Progenitor cell of endocrine pancreas (in vitro differentiated cells): ENCODE measurements around the gene PSMC3IP. TPM values are rescaled to one million over a fixed set of nuclear protein-coding genes. Genes with fewer than 3 reads are reported as not detected.
A peak's percentile ranks its signal among the peaks of the same experiment; 100 is the strongest.

ENCODE experiments used
- DNase-seq: peaks from one replicate; pipeline ENCODE4 v3.0.0; 2021; ENCODE audit warnings: low spot score; ENCODE audit not compliant: unreplicated experiment
- H3K27ac Mint-ChIP-seq: 2 replicates; pipeline ENCODE4 v1.8.0; 2021; ENCODE audit warnings: mild to moderate bottlenecking, moderate library complexity, mixed read lengths
- H3K27me3 Mint-ChIP-seq: 2 replicates; pipeline ENCODE4 v1.8.0; 2021; ENCODE audit warnings: mixed read lengths
- H3K36me3 Mint-ChIP-seq: 2 replicates; pipeline ENCODE4 v1.8.0; 2022; ENCODE audit warnings: mixed read lengths; ENCODE audit not compliant: insufficient read depth
- H3K4me1 Mint-ChIP-seq: 2 replicates; pipeline ENCODE4 v1.8.0; 2021; ENCODE audit warnings: low read depth, mixed read lengths
- H3K4me3 Mint-ChIP-seq: 2 replicates; pipeline ENCODE4 v1.8.0; 2021; ENCODE audit warnings: low read depth, mild to moderate bottlenecking, moderate library complexity, mixed read lengths
- H3K9me3 Mint-ChIP-seq: 2 replicates; pipeline ENCODE4 v1.8.0; 2021; ENCODE audit warnings: low read depth, mixed read lengths
- total RNA-seq: library from RNA; stranded (reverse); gene quantifications from 2 replicates; pipeline ENCODE4 v1.2.1, GENCODE V29; 2021
- TF ChIP-seq, protein P1 (sequence below): fragments of 200-600 bp; sonication (generic); IDR thresholded peaks from one replicate; pipeline ENCODE4 v1.5.0; 2021; ENCODE audit warnings: antibody characterized with exemption, mild to moderate bottlenecking; ENCODE audit not compliant: unreplicated experiment

The PSMC3IP gene
- total RNA-seq, 1 donor from 2014 or later, result 19.6 TPM

DNA sequence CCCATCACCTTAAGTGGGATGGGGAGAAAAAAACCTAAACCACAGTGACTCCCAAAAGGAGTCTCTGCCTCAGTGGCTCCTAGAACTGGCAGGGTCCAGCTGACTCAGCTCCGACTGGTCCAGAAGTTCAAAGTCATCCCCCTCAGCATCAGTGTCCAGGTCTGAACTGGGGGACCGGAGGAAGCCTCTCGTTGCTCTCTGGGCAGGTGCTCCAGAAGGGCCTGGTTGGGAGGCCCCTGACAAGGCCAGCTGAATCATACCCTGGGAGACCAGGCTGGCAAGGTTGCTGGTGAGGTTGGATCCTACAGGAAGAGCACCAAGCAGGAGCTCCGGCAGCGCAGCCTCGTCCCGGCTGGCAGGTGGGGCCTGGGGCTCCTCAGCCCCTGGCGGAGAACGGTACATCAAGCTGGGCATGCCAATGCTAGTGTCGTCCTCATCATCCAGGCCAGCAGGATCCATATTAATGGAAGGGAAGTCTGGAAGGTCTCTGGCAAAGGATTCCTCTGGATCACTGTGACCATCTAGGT lies 4.3 kb upstream of the PSMC3IP start:
- Mint-ChIP-seq H3K36me3 (peaks cover 9% of the 10 kb centered on the region), H3K4me1 (peaks cover 11% of the 10 kb centered on the region), H3K27ac (no peak overlapping the region), H3K9me3 (no peaks in the 10 kb centered on the region), H3K4me3 (no peak overlapping the region), H3K27me3 (no peaks in the 10 kb centered on the region)
- TF ChIP-seq, protein P1, sequence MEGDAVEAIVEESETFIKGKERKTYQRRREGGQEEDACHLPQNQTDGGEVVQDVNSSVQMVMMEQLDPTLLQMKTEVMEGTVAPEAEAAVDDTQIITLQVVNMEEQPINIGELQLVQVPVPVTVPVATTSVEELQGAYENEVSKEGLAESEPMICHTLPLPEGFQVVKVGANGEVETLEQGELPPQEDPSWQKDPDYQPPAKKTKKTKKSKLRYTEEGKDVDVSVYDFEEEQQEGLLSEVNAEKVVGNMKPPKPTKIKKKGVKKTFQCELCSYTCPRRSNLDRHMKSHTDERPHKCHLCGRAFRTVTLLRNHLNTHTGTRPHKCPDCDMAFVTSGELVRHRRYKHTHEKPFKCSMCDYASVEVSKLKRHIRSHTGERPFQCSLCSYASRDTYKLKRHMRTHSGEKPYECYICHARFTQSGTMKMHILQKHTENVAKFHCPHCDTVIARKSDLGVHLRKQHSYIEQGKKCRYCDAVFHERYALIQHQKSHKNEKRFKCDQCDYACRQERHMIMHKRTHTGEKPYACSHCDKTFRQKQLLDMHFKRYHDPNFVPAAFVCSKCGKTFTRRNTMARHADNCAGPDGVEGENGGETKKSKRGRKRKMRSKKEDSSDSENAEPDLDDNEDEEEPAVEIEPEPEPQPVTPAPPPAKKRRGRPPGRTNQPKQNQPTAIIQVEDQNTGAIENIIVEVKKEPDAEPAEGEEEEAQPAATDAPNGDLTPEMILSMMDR, result no peak
- DNase-seq, result no peak

DNA sequence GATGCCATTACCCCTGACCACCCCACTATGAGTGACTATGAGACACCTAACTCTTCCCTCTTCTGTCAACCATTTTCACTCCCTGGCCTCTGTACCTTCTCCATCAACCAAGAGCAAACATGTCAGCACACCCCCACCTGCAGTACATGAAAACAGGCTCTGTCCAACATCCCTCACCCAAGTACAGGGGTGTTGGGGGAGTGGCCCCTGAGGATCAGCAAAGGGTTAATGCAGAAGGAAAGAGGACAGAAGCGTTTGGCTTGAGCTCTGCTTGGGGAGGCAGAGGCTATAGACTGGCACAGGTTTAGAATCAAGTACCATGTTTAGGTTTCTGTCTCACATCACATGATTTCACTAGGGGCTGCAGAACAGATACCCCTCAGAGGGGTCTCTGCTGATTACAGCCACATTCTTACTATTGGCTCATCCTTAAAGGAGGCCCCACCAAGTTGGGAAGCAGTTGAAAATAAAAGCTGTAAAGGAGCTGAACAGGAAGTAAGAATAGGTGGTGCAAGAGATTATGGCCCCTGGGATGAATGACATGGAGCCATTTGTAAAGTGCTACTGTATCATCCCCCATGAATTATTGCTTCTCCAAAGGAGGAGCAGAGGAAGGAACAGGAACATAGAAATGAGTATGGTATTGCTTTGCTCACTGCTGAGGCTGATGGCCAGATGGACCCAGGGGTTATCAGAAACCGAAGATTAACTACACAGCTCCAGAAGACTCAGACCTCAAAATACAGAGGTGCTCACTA lies 2.4 kb upstream of the PSMC3IP start:
- Mint-ChIP-seq H3K36me3 (peaks cover 10% of the 10 kb centered on the region), H3K27me3 (no peaks in the 10 kb centered on the region), H3K4me1 (peaks cover 18% of the 10 kb centered on the region), H3K9me3 (no peaks in the 10 kb centered on the region), H3K27ac (no peak overlapping the region), H3K4me3 (no peak overlapping the region)
- TF ChIP-seq, protein P1, result no peak
- DNase-seq, result no peak

DNA sequence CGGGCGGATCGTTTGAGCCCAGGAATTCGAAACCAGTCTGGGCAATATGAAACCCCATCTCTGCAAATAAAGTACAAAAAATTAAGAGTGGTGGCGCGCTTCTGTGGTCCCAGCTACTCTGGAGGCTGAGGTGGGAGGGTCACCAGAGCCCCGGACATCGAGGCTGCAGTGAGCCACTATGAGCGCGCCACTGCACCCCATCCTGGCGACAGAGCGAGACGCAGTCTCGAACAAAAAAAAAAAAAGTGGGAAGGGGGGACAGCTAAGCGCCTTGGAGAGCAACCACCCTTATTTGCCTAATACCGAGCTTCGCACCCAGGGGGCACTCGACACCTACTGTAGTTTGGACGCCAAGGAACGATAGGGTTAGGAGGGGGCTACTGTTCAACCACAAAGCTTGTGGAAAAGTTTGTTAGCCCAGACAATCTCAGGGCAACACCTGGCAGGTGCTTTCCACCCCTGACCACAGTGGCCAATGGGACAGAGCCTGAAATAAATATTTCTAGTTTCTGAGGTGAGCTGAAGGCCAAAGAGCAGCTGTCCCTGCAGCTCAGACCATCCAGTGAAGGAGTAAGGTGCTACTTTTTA lies 847 bp upstream of the PSMC3IP start:
- Mint-ChIP-seq H3K4me1 (peaks cover 18% of the 10 kb centered on the region), H3K27me3 (no peaks in the 10 kb centered on the region), H3K9me3 (no peaks in the 10 kb centered on the region), H3K4me3 (peak overlapping the region; percentile 96), H3K27ac (peak overlapping the region; percentile 98), H3K36me3 (peaks cover 10% of the 10 kb centered on the region)
- peak; percentile 72 for DNase-seq
- TF ChIP-seq, protein P1, result peak; percentile 77

DNA sequence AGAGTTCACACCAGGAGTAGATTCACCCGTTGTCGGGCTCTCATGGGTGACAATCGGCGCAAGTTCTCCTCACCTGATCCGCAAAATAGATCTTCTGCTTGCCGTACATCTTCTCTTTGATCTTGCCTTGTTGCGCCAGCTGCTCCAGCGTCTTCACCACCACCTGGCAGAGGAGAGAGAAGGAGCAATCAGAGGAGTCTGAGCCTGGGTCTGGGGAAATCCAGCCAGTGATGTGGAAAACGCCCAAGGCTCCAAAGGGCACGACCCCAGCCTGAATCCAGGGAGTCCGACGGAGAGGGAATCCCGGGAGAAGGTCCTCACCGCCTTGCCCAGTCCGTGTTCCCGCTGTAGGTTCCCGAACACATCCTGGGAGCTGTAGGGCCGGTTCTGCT lies 393 bp downstream of the PSMC3IP start:
- no peak for DNase-seq
- H3K36me3 Mint-ChIP-seq, result peaks cover 10% of the 10 kb centered on the region

DNA sequence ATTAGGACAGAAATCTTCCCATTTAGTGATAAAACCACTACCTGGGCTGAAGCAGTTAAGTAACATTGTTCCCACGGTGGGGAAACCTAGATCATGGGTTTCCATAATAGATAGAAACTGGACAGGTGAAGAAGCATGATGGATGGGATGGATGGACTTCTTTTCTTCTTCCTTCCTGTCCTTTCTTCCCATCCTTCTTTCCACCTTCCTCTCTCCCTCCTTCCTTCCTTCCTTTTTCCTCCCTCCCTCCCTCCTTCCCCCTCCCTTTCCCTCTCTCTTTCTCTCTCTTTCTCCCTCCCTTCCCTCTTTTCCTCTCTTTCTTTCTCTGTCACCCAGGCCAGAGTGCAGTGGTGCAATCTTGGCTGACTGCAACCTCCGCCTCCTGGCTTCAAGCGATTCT lies 3.1 kb downstream of the PSMC3IP start:
- TF ChIP-seq, protein P1, result no peak
- H3K4me1 Mint-ChIP-seq, result peaks cover 18% of the 10 kb centered on the region
- no peak overlapping the region for H3K27ac Mint-ChIP-seq
- H3K9me3 Mint-ChIP-seq, result no peaks in the 10 kb centered on the region
- H3K36me3 Mint-ChIP-seq, result peaks cover 17% of the 10 kb centered on the region
- no peak overlapping the region for H3K4me3 Mint-ChIP-seq
- DNase-seq, result no peak
- no peaks in the 10 kb centered on the region for H3K27me3 Mint-ChIP-seq

More for the DNA sequence above, 393 bp downstream of the PSMC3IP start:
- TF ChIP-seq, protein P1, result no peak
- Mint-ChIP-seq H3K27me3 (no peaks in the 10 kb centered on the region), H3K27ac (no peak overlapping the region), H3K4me1 (peaks cover 18% of the 10 kb centered on the region), H3K4me3 (peak overlapping the region; percentile 96), H3K9me3 (no peaks in the 10 kb centered on the region)
